Mammary epithelial cell (primary cell): ENCODE results near the gene ZCCHC2.

Source experiments
- EZH2 ChIP-seq: IDR thresholded peaks from 2 replicates; pipeline ENCODE4 v1.6.1; 2012; ENCODE audit warnings: low read length, inconsistent platforms, borderline replicate concordance
- TF ChIP-seq, protein P1 (sequence below), 2 donors: IDR thresholded peaks in 1 of 2; conservative IDR thresholded peaks in 1 of 2; 2 replicates each; pipeline ENCODE4 v1.5.1; 2011 to 2012; ENCODE audit warnings: inconsistent platforms in 2 of 2, low read length in 2 of 2, mild to moderate bottlenecking in 2 of 2, control low read depth in 1 of 2, low read depth in 1 of 2; ENCODE audit not compliant: insufficient read depth in 1 of 2; ENCODE audit errors: extremely low read depth in 1 of 2

- TF ChIP-seq, protein P1, sequence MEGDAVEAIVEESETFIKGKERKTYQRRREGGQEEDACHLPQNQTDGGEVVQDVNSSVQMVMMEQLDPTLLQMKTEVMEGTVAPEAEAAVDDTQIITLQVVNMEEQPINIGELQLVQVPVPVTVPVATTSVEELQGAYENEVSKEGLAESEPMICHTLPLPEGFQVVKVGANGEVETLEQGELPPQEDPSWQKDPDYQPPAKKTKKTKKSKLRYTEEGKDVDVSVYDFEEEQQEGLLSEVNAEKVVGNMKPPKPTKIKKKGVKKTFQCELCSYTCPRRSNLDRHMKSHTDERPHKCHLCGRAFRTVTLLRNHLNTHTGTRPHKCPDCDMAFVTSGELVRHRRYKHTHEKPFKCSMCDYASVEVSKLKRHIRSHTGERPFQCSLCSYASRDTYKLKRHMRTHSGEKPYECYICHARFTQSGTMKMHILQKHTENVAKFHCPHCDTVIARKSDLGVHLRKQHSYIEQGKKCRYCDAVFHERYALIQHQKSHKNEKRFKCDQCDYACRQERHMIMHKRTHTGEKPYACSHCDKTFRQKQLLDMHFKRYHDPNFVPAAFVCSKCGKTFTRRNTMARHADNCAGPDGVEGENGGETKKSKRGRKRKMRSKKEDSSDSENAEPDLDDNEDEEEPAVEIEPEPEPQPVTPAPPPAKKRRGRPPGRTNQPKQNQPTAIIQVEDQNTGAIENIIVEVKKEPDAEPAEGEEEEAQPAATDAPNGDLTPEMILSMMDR (conservative IDR thresholded peaks at IDR 0.05 in 1 of 2, IDR thresholded peaks at IDR 0.05 in 1 of 2; ENCODE audit: extremely low read depth in 1 of 2, insufficient read depth in 1 of 2, low read depth in 1 of 2, low read length in 2 of 2) = no peak
- TF ChIP-seq EZH2 = no peak
Observed at GRCh38 chr18:62536005-62536404, 13.2 kb downstream of the ZCCHC2 start.
